Renal cortical epithelial cell (primary cell): ENCODE measurements around the gene LAMB4. TPM values are rescaled to one million over a fixed set of nuclear protein-coding genes. Genes with fewer than 3 reads are reported as not detected.
A peak's percentile ranks its signal among the peaks of the same experiment; 100 is the strongest.

Experiments
- DNase-seq: peaks from one replicate; pipeline ENCODE4 v3.0.0-alpha.2; 2011; ENCODE audit warnings: low read depth
- total RNA-seq: library from RNA; depleted of rRNA; stranded (reverse); fragments of >200 nt; gene quantifications from 2 replicates; pipeline ENCODE4 v1.2.3, GENCODE V29; 2014

The LAMB4 gene
- total RNA-seq, 1 donor from 2014 or later, result 0.65 TPM

DNA sequence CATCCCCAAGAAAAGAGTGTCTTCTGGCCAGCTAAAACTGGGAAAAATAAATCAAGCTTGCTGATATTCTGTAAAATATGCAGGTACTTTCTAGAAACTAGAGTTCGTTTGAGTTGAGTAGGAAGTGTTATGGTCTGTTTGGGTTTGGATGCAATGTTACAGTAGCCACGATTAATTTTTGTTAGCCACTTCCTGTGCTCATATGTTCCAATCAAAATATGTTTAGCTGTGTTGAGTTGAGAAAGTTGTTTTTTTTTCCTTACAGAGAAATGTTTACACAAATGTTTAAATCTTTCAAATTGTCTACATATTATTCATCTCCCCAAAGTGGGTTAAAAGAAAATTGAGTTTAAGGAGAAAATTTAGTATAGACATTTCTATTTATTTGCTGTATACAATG, 115.9 kb downstream of the LAMB4 start:
- DNase-seq, result no peak

- peak; percentile 59 for DNase-seq
Observed at GRCh38 chr7:108012499-108013430, 117.4 kb downstream of the LAMB4 start.

DNA sequence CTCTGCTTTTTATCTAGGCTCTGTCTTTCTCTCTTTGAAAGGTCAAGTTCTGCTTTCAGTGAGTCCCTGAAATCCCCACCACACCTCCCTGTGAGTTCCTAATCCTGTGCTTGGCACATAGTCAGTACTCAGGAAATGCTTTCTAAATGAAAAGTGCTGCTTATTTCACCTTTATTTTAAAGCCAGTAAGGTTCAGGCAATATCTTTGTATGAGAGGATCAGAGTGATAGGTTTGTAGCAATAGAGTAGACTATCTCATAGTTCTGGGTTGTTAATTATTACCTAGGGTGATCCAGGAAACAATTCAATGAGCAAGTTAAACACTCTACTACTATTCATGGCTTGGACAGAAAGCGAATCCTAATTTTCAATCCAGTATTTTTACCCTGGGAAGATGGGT, 119.8 kb downstream of the LAMB4 start:
- peak; percentile 84 for DNase-seq

DNA sequence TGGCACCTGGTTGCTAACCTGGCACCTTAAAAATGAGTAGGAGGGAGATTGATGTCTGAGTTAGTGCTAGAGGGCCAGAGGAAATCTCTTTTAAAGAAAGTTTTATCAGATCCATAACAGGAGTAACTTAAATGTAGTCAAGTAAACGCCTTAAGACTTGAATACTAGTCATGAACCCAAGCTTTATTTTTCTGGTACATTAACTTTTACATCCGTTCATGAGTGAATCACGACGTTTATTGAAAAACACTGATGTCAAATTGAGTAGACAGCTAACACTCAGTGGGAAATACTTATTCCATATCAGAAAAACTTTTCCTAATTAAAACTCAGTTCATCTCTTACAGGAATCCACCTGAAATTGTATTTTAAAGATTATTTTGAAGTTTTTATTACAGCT, 120.3 kb downstream of the LAMB4 start:
- DNase-seq, result peak; percentile 93

DNA sequence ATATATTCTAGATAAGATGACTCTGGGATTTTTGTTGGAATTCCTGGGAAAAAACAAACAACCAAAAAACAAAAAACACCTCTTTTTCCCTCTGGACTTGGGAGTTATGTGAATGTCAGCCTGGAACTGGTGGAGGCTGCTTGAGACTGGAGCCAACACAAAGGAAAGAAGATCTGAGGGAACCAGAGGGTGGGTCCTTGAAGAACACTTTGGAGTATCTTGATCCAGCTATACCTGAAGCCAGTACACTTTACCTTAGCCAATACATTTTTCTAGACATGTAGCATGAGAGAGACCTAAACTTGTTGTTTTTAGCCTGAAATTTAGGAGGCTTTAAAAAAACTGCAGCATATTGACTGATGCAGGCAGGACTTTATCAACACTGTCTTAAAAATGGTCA, 121.3 kb downstream of the LAMB4 start:
- DNase-seq, result no peak

DNA sequence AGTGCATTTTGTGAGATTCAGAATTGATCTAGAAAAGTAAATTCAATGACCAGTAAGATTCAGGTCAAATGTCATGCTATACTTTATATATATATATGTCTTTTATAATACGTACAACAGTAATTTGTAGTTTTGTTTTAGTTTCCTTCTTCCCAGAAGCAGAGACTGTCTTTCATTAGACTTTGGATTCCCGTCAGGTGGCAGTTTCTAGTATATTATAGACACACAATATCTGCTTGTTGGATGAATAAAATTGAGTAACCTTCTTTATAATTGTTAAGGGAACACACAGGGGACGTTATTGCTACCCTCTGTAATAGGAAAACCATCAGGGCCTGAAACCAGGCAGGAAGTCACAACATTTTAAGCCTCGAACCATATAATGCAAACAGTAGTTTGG, 121.9 kb downstream of the LAMB4 start:
- no peak for DNase-seq

- DNase-seq, result no peak
Observed at GRCh38 chr7:108007762-108008161, 122.4 kb downstream of the LAMB4 start.

DNA sequence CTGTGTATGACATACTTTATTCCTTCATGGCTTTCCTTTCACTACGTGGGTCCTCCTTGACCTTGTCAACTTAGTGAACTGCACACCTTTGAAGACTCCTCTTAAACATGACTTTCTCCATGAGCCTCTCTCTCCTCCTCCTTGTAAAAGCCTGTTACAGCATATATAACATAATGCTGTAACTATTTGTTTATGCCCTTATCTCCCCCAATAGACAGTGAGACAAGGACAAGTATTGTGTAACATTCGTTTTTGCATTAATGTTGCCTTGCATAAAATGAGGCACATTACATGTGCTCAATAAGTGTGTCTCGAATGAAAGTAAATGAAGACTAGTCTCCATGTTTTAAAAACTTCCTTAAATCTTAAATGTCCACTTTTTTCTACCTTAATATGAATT, 122.9 kb downstream of the LAMB4 start:
- no peak for DNase-seq

DNA sequence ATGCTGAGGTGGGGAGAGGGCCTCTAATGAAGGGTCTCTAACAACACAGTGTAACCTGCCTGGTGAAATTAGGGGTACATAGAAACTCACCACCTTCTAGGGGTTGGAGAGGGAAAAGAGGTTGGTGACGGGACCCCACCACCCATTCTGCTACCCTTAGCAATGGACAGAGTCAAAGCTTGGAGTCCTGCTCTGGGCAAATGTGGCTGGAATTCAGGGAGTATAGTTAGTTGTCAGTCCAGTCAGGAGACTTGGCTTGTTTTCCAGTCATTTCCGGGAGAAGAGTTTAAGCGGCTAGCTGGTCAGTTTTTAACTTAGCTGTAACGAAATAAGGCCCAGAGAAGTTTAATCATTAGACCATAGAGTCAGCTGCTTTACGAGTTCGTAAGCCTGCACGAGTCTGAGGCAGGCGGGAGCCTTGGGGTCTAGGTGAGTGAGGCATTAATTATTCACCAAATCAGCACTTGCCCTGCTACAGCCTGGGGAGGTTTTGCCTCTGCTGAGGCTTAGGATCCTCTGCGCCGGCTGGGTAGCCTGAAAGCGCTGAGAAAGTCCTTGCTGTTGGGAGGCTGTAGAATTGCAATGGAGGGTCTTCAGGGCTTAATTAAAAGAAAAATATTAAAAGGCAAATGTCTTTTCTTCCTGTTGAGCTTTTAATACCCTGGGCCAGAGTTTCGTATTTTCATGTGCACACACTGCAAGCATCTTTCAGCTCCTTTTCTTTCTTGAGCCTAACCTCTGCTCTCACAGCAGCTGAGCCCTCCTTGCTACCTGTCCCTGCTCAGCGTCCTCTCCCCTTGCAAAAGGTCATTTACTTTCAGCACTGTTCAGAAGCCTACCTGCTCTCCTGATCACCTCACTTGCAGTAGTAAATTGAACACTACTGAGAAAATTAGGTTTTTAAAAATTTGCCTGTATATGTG, 125.7 kb downstream of the LAMB4 start:
- peak; percentile 100 for DNase-seq

GRCh38 chr7:108003599-108003935, 126.6 kb downstream of the LAMB4 start:
- no peak for DNase-seq

- peak; percentile 56 for DNase-seq
Observed at GRCh38 chr7:108002726-108003598, 127.2 kb downstream of the LAMB4 start, which contains the start of gene LAMB1. LAMB1 (minus strand) TSS chr7:108003161; CDS start chr7:108002885, 276 bp downstream.

DNA sequence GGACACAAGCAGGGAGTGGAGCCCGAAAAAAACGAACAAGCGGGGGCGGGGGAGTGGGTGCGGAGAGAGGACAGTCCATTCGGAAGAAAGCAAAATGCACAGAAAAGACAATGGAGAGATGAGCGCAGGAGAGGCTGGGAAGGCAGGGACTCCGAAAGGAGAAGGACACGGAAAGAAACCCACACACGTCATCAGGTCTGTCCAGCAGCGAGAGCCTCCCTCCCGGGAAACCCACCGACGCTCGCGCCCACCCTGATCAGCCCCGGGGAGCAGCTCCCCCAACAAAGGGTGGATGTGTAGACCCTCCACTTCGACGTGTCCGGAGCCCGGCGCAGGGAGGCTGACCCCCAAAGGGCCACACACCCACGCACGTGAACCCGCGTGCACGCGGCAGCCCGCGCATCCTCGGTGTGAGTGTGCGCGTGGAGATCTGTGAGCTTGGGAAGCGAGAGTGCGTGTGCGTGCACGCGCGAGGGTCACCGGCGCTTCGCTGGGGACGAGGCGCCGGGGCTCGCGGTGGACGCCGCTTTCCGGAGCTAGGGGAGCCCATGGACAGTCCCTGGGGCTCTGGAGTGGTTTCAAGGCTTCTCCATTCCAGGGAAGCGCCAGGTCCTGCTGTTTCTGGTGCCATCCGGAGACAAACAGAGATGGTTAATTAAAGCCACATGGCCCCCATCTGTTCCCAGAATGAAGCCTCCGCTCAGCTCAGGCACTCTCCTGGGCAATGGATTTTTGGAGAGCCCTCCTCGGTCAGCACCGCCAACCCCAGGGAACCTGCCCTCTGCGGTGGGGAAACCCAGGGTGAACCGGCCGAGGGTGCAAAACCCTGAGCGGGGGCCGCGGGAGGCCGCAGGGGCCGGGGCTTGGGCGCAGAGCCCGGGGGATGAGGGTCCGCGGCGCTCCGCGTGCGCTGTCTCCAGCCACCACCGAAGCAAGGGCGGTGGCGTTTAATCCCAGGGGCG, 128.1 kb downstream of the LAMB4 start:
- no peak for DNase-seq

DNA sequence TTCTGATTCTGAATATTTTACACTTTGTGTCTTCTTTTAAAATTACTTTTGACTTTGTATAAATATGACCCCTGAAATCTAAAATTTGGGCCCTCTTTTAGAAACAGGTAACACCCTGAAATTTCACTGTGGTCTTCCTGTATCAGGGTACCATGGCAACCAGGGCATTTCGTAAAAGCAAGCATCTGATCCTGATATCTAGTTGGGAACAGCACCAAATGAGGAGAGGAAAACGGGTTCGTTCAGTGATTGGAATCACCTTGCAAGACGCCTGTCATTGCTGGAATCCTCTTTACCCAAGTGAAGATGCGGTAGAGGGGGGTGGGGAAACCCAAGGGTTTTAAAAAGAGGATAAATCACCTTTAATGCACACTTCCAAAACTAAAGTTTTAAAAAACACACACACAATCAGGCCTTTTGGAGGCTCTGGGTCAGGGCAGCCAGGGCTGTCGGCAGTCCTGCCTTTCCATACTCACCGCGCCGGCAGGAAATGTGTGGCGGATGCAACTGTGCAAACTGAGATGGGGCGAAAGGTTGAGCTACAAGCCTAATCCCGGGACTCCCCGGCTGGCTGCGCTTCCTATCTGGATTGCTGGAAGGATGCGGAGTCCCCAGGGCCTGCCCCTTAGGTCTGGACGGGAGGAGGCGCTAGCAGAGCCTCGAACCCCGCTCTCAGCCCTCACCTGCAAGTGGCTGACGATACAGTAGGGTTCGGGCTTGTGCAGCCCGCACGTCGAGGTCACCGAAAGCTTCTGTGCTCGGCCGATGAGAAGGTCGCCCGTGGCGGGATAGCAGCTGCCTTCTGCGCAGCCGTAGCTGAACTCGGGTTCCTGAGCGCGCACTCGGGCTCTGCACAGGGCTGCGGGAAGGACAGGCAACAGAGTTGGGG, 129.0 kb downstream of the LAMB4 start:
- DNase-seq, result no peak

DNA sequence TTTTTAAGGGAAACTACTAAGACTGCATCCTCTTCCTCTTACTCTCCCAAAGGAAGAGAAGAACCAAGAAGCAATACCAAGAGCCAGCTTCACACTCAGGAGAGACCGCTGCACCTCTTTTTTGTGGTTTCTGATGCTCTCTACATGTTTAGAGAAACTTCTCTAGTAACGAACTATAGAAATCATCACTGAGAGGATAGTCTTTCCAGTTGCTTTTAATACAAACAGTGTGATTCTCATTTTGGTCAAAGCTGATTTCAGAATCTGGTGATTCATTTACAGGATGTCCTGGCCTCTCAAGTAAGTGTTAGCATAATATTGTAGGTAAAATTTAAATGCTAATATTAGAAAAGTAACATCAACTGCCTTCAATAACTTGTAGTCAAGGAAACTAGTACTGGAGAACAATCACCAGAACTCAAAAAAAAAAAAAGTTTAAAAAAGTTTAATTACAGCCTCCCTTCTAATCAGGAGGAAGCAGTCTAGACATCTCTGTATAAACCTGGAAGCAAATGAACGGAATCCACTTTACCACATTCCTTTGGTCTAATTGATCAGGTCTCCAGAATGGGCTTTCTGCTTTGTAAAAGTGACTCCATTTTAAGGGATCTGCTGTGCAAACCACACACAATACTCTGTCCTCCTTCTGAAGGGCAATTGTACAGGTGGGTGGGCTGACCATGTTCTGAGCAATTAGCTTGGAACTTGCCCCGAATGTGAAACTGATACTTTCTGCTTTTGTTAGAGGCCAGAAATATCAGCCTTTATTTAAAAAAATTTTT, 130.2 kb downstream of the LAMB4 start:
- DNase-seq, result peak; percentile 77

DNA sequence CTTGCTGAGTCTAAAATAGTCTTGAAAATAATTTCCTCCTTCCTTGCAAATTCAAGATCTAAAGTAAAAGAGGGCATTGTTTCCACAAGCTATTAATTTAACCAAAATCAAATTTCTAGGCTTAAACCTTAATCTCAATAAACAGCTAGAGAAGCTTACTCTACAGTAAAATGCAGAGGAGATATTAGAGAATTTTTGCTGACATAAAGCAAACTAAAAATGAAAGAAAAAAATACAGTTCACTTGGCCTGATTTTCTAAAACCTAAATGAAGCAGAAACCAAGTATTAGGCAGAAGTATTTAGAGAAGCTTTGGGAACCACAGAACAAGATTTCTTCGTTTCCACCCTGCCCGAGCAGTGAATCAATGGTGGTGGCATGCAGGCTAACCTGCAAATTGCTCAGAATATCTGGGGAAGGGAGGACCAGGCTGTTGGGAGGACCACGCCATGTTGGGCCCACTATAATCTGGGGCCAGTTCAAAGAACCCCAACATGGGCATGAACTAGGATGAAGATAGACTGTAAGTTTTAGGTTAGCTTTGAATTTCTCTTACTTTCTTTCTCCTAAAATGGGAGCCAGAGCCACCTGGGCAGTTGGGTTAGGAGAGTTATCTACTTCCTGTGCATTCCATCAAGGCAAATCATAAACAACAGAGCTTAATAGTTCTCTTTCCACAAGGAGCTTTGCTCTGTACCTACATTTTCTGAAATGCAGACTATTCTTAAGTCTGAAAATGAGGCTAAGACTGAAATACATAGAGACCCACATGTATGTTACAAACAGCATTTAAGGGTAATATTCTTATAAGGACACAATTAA, 131.3 kb downstream of the LAMB4 start:
- peak; percentile 54 for DNase-seq

DNA sequence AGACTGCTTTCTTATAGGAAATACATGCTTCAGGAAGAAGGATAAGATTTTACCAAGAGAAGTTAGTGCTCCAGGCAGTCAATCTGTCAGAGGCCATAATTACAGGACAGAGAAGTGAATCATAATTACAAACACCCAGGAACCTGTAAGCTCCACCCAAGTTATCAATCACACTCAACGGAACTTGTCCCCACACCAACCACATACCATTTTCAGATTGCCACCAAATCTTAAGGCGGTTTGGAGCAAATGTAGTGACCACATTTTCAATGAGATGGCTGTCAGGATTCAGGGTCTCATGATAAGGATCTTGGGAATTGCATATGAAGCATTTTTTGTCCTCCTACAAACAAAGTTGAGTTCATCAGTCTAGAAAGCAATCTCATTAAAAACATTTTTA, 132.0 kb downstream of the LAMB4 start:
- DNase-seq, result peak; percentile 59

- DNase-seq, result peak; percentile 57
Observed at GRCh38 chr7:107996072-107996882, 133.9 kb downstream of the LAMB4 start.
